ENCODE results near the gene TM4SF5. TPM values are rescaled to one million over a fixed set of nuclear protein-coding genes. Genes with fewer than 3 reads are reported as not detected.

Gene TM4SF5
- total RNA-seq, 2 donors from 2014 or later = not detected

DNA sequence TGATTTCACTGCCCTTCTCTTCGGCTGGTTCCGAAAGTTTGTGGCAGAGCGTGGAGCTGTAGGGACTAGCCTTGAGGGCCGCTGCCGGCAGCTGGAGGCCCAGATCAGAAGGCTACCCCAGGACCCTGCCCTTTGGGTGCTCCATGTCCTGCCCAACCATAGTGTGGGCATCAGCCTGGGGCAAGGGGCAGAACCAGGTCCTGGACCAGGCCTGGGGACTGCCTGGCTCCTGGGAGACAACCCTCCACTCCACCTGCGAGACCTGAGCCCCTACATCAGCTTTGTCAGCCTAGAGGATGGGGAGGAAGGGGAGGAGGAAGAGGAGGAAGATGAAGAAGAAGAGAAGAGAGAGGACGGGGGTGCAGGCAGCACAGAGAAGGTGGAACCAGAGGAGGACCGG lies 31.1 kb upstream of the TM4SF5 start:
- Mint-ChIP-seq H3K27me3 (peaks cover 20 to 25% of the 10 kb centered on the region in 2 donors), H3K36me3 (peaks cover 6% of the 10 kb centered on the region), H3K27ac (peak overlapping the region in 1 of 2 donors; percentile 71), H3K9me3 (no peaks in the 10 kb centered on the region), H3K4me3 (peak overlapping the region; percentile 81), H3K4me1 (ENCODE audit: low read depth in 2 of 2) (peaks cover 26% of the 10 kb centered on the region in 2 donors)
- ATAC-seq (no peak), DNase-seq (ENCODE audit: low spot score) (no peak)

DNA sequence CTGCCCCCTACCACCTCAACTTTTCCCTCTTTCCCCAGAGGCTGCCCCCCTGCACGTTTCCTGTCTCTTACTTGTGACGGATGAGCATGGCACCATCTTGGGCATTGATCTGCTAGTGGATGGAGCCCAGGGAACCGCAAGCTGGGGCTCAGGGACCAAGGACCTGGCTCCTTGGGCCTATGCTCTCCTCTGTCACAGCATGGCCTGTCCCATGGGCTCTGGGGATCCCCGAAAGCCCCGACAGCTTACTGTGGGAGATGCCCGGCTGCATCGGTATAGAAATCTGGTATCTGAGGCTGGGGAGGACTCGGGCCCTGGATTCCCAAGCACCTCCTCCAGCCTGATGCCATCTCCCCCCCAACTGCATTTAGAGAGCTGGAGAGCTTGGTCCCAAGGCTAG lies 30.1 kb upstream of the TM4SF5 start:
- no peaks in the 10 kb centered on the region for H3K9me3 Mint-ChIP-seq
- no peak for ATAC-seq
- no peaks in the 10 kb centered on the region for H3K36me3 Mint-ChIP-seq
- H3K4me1 Mint-ChIP-seq (ENCODE audit: low read depth in 2 of 2) = peaks cover 18 to 21% of the 10 kb centered on the region in 2 donors
- H3K27me3 Mint-ChIP-seq = peaks cover 16 to 18% of the 10 kb centered on the region in 2 donors
- H3K27ac Mint-ChIP-seq = peak overlapping the region in 1 of 2 donors; percentile 60
- DNase-seq (ENCODE audit: low spot score) = no peak
- H3K4me3 Mint-ChIP-seq = peak overlapping the region; percentile 38

DNA sequence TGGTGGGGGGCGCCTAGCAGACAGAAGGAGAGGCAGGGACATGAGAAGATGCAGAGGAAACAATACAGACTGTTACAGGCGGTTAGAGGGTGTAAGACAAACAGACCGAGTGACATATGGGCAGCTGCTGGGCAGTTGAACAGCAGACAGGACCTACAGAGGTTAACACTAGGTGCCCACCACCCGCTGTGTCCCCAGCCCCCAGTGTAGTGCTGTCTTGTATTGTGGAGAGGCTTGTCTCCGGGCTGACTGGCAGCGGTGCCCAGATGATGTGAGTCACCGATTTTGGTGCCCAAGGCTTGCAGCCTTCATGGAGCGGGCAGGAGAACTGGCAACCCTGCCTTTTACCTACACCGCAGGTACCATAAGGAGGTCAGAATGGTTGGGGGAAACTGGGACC lies 29.6 kb upstream of the TM4SF5 start:
- Mint-ChIP-seq H3K36me3 (no peaks in the 10 kb centered on the region), H3K4me3 (no peak overlapping the region), H3K27me3 (peaks cover 16 to 21% of the 10 kb centered on the region in 2 donors), H3K27ac (no peak overlapping the region), H3K4me1 (ENCODE audit: low read depth in 2 of 2) (peaks cover 18 to 23% of the 10 kb centered on the region in 2 donors), H3K9me3 (no peaks in the 10 kb centered on the region)
- no peak for ATAC-seq
- DNase-seq (ENCODE audit: low spot score) = no peak

DNA sequence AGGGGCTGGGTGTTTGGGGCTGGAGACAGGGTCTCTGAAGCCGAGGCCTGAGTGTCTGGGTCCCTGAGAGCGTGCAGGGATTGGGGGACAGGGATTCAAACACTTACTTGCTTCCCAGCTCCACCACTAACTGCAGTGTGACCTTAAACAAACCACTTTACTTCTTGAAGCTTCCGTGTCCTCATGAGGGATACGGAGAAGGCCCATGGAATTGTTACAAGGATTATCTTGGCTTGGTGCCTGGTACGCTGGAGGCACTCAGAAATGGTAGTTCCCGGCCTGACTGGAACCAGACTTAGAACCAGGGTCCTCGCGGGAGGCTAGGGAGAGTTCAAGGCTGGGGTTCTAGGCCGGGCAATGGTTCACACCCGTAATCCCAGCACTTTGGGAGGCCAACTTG lies 29.1 kb upstream of the TM4SF5 start:
- ATAC-seq = no peak

DNA sequence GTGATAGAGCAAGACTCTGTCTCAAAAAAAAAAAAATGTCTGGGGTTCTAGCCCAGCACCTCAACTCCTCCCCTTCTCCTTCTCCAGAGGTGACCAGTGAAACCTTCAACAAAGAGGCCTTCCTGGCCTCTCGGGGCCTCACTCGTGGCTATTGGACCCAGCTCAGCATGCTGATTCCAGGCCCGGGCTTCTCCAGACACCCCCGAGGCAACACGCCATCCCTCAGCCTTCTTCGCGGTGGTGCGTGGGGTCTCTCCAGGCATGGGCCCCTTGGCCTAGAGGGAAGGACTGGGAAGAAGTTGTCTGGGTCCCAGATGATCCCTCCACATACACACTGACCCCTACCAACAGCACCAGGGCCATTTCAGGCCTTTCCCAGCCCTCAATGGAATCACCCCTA lies 28.5 kb upstream of the TM4SF5 start:
- DNase-seq (ENCODE audit: low spot score) (no peak), ATAC-seq (no peak)
- H3K27me3 Mint-ChIP-seq = peaks cover 14 to 23% of the 10 kb centered on the region in 2 donors
- H3K36me3 Mint-ChIP-seq = no peaks in the 10 kb centered on the region
- no peak overlapping the region for H3K4me3 Mint-ChIP-seq
- H3K4me1 Mint-ChIP-seq (ENCODE audit: low read depth in 2 of 2) = peaks cover 22 to 27% of the 10 kb centered on the region in 2 donors
- no peaks in the 10 kb centered on the region for H3K9me3 Mint-ChIP-seq
- H3K27ac Mint-ChIP-seq = no peak overlapping the region

More for the DNA sequence above, 29.1 kb upstream of the TM4SF5 start:
- H3K27me3 Mint-ChIP-seq = peaks cover 16 to 21% of the 10 kb centered on the region in 2 donors
- H3K4me1 Mint-ChIP-seq (ENCODE audit: low read depth in 2 of 2) = peaks cover 20 to 24% of the 10 kb centered on the region in 2 donors
- H3K4me3 Mint-ChIP-seq = no peak overlapping the region
- DNase-seq (ENCODE audit: low spot score) = no peak
- no peak overlapping the region for H3K27ac Mint-ChIP-seq
- H3K36me3 Mint-ChIP-seq = no peaks in the 10 kb centered on the region
- no peaks in the 10 kb centered on the region for H3K9me3 Mint-ChIP-seq

DNA sequence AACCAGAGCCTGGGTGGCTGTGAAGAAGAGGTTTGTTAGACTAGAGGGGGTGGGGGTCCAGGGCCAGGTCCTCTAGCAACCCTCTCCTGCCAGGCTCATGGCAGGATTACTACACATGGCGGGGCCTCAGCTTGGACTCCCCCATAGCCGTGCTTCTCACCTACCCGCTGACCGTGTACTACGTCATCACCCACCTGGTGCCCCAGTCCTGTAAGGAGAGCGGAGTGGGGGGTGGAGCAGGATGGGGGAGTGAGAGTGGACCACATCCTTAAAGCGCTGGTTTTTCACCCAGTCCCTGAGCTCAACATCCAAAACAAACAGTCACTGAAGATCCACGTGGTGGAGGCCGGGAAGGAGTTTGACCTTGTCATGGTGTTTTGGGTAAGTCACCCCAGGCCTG lies 27.8 kb upstream of the TM4SF5 start:
- Mint-ChIP-seq H3K36me3 (no peaks in the 10 kb centered on the region), H3K27ac (no peak overlapping the region), H3K27me3 (peaks cover 9 to 23% of the 10 kb centered on the region in 2 donors), H3K4me3 (no peak overlapping the region), H3K4me1 (ENCODE audit: low read depth in 2 of 2) (peaks cover 21 to 28% of the 10 kb centered on the region in 2 donors), H3K9me3 (no peaks in the 10 kb centered on the region)
- no peak for ATAC-seq
- no peak for DNase-seq (ENCODE audit: low spot score)

DNA sequence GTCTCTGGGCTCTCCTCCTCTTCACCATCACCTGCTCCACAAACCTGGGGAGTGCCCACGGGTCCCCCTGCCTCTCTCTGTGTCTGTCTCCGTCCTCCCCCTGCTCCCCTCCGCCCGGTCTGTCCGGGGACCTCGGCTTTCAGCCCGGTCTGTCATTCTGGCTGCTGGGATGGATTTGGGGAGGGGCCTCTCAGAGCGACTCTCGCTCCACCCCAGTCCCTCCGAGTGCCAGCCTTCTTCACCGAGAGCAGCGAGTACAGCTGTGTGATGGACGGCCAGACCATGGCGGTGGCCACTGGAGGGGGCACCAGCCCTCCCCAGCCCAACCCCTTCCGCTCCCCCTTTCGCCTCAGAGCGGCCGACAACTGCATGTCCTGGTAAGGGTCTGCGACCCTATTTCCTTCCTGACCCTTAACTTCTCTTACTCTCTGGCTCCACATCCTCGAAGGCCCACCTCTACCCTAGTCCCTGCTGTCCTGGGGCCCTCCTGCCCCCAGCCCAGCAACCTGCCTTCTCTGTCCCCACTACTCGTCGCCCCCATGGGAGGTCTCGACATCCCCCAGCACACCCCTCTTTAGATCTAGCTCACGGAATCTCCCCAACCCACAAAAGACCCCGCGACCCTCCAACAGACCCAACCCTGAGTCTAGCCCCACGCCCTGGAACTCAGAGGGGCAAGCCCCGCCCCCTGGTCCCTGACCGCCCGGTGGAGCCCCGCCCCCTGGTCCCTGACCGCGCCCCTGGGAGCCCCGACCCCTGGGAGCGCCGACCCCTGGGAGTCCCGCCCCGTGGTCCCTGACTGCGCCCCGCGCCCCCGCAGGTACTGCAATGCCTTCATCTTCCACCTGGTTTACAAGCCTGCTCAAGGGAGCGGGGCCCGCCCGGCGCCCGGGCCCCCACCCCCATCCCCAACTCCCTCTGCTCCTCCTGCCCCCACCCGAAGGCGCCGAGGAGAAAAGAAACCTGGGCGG lies 26.4 kb upstream of the TM4SF5 start:
- peak overlapping the region in 1 of 2 donors; percentile 60 for H3K27ac Mint-ChIP-seq
- DNase-seq (ENCODE audit: low spot score) (no peak), ATAC-seq (no peak)
- H3K36me3 Mint-ChIP-seq = no peaks in the 10 kb centered on the region
- peaks cover 18 to 21% of the 10 kb centered on the region in 2 donors for H3K4me1 Mint-ChIP-seq (ENCODE audit: low read depth in 2 of 2)
- H3K4me3 Mint-ChIP-seq = no peak overlapping the region
- H3K9me3 Mint-ChIP-seq = no peaks in the 10 kb centered on the region
- H3K27me3 Mint-ChIP-seq = peaks cover 10 to 24% of the 10 kb centered on the region in 2 donors

DNA sequence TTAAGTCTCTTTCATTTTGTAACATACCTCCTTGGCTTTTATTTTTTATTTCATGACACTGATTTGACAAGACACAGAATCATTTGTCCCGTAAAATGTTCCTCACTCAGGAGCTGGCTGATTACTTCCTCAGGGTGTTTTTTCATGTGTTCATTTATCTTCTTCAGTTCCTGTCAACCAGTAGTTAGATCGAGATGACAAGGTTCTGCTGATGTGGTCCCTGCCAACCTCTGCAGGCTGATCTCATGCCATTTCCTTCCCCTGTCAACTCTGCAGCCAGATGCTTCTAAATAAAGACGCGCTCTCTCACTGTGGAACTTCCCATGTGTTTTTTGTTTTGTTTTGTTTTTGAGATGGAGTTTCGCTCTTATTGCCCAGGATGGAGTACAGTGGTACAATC lies 23.8 kb upstream of the TM4SF5 start:
- H3K9me3 Mint-ChIP-seq = no peaks in the 10 kb centered on the region
- H3K27ac Mint-ChIP-seq = peak overlapping the region; percentile 49 to 83
- DNase-seq (ENCODE audit: low spot score) = no peak
- H3K27me3 Mint-ChIP-seq = peaks cover 6 to 23% of the 10 kb centered on the region in 2 donors
- no peaks in the 10 kb centered on the region for H3K36me3 Mint-ChIP-seq
- ATAC-seq = peak; percentile 83 to 85
- H3K4me3 Mint-ChIP-seq = peak overlapping the region; percentile 79
- peaks cover 13 to 19% of the 10 kb centered on the region in 2 donors for H3K4me1 Mint-ChIP-seq (ENCODE audit: low read depth in 2 of 2)

DNA sequence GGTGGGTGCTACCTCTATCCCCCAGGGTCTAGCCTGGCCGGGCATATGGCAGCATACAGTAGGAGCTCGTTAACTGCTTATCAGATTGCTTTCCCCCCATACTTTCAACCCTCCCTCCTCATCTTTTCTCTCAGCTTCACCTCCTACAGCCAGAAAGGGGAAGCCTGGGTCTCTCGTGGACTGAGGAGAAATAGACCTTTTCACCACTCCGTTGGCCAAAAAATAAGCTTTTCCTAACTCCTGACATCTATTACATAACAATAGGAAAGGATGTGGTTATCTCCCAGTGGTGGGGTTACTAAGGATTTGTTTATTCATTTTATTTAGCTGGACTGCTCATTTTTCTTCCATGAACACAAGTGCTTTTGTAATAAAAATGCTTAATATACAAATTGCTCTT lies 23.0 kb upstream of the TM4SF5 start:
- peaks cover 13 to 19% of the 10 kb centered on the region in 2 donors for H3K4me1 Mint-ChIP-seq (ENCODE audit: low read depth in 2 of 2)

DNA sequence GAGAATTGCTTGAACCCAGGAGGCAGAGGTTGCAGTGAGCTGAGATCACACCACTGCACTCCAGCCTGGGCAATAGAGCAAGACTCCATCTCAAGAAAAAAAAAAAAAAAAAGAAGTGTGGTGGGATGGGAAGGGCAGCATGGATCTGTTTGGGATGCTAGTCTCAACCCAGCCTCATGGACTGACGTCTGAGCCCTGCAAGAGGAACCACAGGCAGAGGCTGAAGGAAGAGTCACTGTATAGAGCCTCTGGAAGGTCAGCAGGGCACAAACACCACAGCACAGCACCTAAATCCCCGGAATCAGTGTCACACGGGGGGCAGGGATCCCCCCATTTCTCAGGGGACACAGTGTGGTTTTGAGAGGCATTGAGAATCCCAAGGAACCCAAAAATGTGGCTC lies 21.1 kb upstream of the TM4SF5 start:
- Mint-ChIP-seq H3K9me3 (no peaks in the 10 kb centered on the region), H3K27ac (no peak overlapping the region), H3K36me3 (no peaks in the 10 kb centered on the region), H3K4me1 (ENCODE audit: low read depth in 2 of 2) (peaks cover 13 to 16% of the 10 kb centered on the region in 2 donors), H3K4me3 (no peak overlapping the region), H3K27me3 (peaks cover 26 to 27% of the 10 kb centered on the region in 2 donors)
- DNase-seq (ENCODE audit: low spot score) (no peak), ATAC-seq (no peak)

More for the DNA sequence above, 23.0 kb upstream of the TM4SF5 start:
- Mint-ChIP-seq H3K9me3 (no peaks in the 10 kb centered on the region), H3K27ac (peak overlapping the region; percentile 49 to 83), H3K27me3 (peaks cover 10 to 25% of the 10 kb centered on the region in 2 donors), H3K4me3 (peak overlapping the region; percentile 79), H3K36me3 (no peaks in the 10 kb centered on the region)
- DNase-seq (ENCODE audit: low spot score) (no peak), ATAC-seq (no peak)

DNA sequence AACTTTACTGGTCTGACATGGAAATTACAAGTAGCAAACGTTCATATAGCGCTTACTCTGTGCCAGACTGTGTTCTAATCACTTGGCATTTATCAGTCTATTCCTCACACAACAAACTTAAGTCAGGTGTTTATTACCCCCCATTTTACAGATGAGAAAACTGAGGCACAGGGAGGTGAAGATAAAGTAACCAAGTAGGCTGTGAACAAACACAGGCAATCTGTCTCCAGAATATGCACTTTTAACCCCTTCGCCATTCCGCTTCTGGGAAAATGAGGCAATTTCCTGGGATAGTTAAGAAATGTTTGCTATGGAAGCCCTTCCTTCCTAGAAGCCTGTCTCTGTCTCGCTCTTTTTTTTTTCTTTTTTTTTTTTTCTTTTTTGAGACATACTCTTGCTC lies 19.8 kb upstream of the TM4SF5 start:
- H3K27me3 Mint-ChIP-seq = peaks cover 24 to 26% of the 10 kb centered on the region in 2 donors
- H3K4me3 Mint-ChIP-seq = no peak overlapping the region
- no peak for ATAC-seq
- DNase-seq (ENCODE audit: low spot score) = no peak
- no peaks in the 10 kb centered on the region for H3K36me3 Mint-ChIP-seq
- H3K9me3 Mint-ChIP-seq = no peaks in the 10 kb centered on the region
- H3K4me1 Mint-ChIP-seq (ENCODE audit: low read depth in 2 of 2) = peaks cover 13% of the 10 kb centered on the region in 2 donors
- peak overlapping the region in 1 of 2 donors; percentile 67 for H3K27ac Mint-ChIP-seq

DNA sequence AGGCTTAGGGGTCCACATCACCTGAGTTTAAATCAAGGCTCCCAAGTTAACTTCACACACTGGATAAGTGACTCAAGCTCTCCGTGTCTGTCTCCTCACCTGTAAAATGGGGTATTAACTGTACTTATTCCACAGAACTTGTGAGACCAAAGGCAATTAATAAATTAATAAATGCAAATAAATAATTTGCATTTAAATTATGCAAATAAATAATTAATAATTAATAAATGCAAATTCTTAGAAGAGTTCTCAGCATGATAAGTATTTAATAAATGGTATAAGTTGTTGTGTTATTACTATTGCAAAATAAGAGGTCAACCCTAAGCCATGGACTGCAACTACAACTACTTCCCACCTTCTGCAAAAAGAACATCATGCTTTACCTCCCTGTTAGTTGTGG lies 18.3 kb upstream of the TM4SF5 start:
- Mint-ChIP-seq H3K27me3 (peaks cover 22 to 26% of the 10 kb centered on the region in 2 donors), H3K4me1 (ENCODE audit: low read depth in 2 of 2) (peaks cover 4 to 5% of the 10 kb centered on the region in 2 donors), H3K4me3 (no peak overlapping the region), H3K9me3 (no peaks in the 10 kb centered on the region), H3K27ac (no peak overlapping the region), H3K36me3 (no peaks in the 10 kb centered on the region)
- DNase-seq (ENCODE audit: low spot score) (no peak), ATAC-seq (no peak)

DNA sequence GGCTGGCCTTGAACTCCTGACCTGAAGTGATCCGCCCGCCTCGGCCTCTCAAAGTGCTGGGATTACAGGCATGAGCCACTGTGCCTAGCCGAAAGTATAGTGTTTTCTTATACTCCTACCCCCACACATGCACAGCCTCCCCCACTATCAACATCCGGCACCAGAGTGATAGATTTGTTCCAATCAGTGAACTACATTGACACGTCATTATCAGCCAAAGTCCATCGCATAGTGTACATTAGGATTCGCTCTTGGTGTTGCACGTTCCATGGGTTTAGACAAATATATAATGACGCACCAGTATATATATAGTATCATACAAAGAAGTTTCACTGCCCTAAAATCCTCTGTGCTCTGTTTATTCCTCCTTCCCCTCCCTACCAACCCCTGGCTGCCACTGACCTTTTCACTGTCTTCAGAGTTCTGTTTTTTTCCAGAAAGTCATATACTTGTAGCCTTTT lies 11.9 kb upstream of the TM4SF5 start:
- H3K4me3 Mint-ChIP-seq = no peak overlapping the region
- peaks cover 3 to 4% of the 10 kb centered on the region in 2 donors for H3K4me1 Mint-ChIP-seq (ENCODE audit: low read depth in 2 of 2)
- no peaks in the 10 kb centered on the region for H3K9me3 Mint-ChIP-seq
- no peak overlapping the region for H3K27ac Mint-ChIP-seq
- H3K36me3 Mint-ChIP-seq = no peaks in the 10 kb centered on the region
- no peak for ATAC-seq
- peaks cover 13 to 15% of the 10 kb centered on the region in 2 donors for H3K27me3 Mint-ChIP-seq
- DNase-seq (ENCODE audit: low spot score) = no peak

DNA sequence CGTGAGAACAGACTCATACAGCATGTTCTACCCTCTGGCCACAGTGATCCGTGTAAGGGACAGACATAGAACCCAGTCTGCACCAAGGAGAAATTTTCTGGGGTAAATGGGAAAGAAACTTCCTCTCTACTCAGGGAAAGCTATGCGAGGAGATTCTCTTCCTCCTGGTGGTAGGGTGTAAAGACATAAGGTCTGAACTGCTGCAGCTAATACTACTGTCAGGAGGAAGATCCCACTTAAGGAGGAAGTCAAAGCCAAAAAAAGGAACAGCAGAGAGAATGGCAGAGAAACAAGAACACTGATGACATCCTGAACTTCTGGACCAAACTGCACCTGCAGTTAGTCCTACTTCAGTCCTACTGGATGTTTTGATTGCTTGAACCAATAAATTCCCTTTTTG lies 7.1 kb upstream of the TM4SF5 start:
- DNase-seq (ENCODE audit: low spot score) = no peak
- Mint-ChIP-seq H3K4me1 (ENCODE audit: low read depth in 2 of 2) (peaks cover 3 to 4% of the 10 kb centered on the region in 2 donors), H3K27ac (no peak overlapping the region), H3K36me3 (no peaks in the 10 kb centered on the region), H3K4me3 (no peak overlapping the region), H3K27me3 (peaks cover 7 to 8% of the 10 kb centered on the region in 2 donors), H3K9me3 (no peaks in the 10 kb centered on the region)
- no peak for ATAC-seq
